NT2/D1 (cell line): ENCODE results near the gene NLRC5.

ENCODE experiments used
- SUZ12 ChIP-seq: IDR thresholded peaks from 2 replicates; pipeline ENCODE4 v1.6.1; 2011; ENCODE audit not compliant: insufficient read length, insufficient read depth; ENCODE audit errors: extremely low read depth
- ZNF274 ChIP-seq: IDR thresholded peaks from 2 replicates; pipeline ENCODE4 v1.6.1; 2011; ENCODE audit warnings: mild to moderate bottlenecking, low read depth, low read length

DNA sequence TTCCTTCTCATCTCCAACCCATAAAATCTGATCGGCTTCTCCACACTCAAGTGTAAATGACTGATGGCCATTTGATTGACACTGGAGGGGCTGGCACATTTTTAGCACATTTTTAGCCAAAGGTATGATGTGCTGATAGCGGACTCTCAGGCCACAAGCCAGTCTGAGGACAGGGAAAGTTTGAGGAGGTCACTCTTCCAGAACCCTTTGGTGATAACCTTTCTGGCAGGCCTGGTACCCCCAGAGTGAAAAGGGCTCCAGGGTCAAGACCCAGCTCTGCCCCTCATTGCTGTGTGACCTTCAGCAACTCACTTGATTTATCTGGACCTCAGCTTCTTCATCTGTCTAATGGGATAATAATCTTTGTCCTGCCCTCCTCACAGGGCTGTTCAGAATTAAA lies 1.7 kb upstream of the NLRC5 start:
- TF ChIP-seq ZNF274 (no peak), SUZ12 (no peak)
